ENCODE results near the gene DNAAF8. TPM values are rescaled to one million over a fixed set of nuclear protein-coding genes. Genes with fewer than 3 reads are reported as not detected.
A peak's percentile ranks its signal among the peaks of the same experiment; 100 is the strongest.

The DNAAF8 gene
- not detected for total RNA-seq

GRCh38 chr16:4734063-4734729 is at the start of gene DNAAF8, which contains the start of gene ANKS3:
Gene DNAAF8, plus strand, starts transcription at chr16:4734537. Its CDS starts 1,978 bp downstream, at chr16:4736515.
Gene ANKS3, minus strand, starts transcription at chr16:4734271. Its CDS starts 4,122 bp downstream, at chr16:4730149.
- Mint-ChIP-seq H3K27me3 (peaks cover 3% of the 10 kb centered on the region), H3K9me3 (no peaks in the 10 kb centered on the region), H3K4me3 (peak within 1 kb of the TSS; percentile 92), H3K4me1 (peaks cover 9% of the 10 kb centered on the region), H3K27ac (peak within 1 kb of the TSS; percentile 89), H3K36me3 (ENCODE audit: low read depth) (peaks cover 14% of the 10 kb centered on the region)
- peak; percentile 85 for ATAC-seq (replicated peaks)

DNA sequence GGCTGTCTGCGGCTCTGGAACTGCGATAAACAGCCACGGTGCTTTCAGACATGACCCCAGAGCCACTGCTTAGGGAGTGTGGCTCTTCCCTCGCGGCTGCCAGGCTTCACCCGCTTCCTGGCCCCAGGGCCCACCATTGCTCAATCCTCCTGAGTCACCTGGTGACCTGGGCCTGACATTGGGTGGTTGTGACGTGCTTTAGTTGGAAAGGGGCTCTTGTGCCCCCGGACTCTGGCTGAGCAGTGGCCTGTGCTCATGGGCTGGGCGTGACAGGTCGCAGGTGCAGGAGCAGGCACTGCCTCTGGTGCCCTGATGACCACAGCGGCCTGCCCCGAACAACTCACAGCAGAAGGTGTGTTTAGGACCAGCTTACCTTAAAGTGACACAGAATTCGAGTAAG is 49.6 kb upstream of the DNAAF8 start:
- no peak for ATAC-seq (replicated peaks)
- H3K27ac Mint-ChIP-seq = peak overlapping the region; percentile 38
- no peaks in the 10 kb centered on the region for H3K27me3 Mint-ChIP-seq

DNA sequence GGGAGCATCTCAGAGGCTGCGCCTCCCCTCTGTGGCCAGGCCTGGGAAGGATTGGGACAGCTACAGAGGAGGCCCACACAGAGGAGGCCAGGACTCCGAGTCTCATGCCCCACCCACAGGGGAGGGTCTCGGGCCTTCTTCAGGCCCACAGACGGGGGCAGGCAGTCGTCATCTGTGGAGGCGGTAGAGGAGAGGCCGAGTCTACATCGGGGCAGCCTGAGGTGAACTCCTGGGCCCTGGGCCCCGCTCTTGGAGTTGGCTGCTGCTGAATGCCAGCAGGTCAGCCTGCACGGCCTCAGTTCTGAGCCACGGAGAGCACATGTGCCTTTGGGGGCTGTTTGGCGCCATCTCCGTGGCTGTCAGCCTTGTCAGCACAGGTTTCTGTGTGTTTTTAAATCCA is 49.0 kb upstream of the DNAAF8 start:
- H3K27me3 Mint-ChIP-seq = no peaks in the 10 kb centered on the region
- no peaks in the 10 kb centered on the region for H3K9me3 Mint-ChIP-seq
- H3K4me3 Mint-ChIP-seq = no peak overlapping the region
- peaks cover 30% of the 10 kb centered on the region for H3K36me3 Mint-ChIP-seq (ENCODE audit: low read depth)
- ATAC-seq (replicated peaks) = no peak
- no peaks in the 10 kb centered on the region for H3K4me1 Mint-ChIP-seq
- H3K27ac Mint-ChIP-seq = peak overlapping the region; percentile 38

More for the DNA sequence above, 49.6 kb upstream of the DNAAF8 start:
- Mint-ChIP-seq H3K9me3 (no peaks in the 10 kb centered on the region), H3K4me1 (no peaks in the 10 kb centered on the region), H3K36me3 (ENCODE audit: low read depth) (peaks cover 30% of the 10 kb centered on the region), H3K4me3 (no peak overlapping the region)

DNA sequence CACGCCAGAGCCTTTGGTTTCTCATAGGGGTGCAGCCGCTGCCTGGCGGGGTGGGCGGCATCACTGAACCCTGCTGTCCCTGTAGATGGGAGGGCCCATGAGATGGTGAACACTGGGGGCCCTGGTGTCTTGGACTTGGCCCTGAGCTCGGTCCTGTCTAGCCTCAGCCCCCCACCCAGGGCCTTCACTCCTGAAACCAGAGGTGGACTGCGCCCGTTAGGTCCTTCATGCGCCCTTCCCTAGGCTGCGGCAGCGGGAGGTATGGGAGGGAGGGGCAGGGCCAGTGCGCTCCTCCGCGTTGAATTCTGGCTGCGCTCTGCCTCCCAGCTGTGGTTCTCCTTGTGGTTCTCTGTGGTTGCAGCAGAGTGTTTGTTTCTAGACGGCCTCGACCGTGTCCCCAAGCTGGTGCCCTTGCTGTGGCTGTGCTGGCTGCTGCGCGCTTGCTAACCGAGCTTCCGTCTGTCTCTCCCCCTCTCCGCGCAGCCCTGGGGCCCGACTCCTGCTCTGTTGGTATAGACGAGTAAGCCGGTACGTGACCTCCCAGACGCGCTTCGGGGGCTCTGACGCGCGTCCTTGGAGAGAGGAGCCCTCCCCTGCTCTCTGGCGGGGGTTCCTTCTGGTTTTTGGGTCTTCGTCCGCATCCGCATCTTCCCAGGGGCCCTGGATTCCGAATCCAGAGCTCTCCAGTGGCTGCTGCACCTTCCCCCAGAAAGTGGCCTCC is 48.4 kb upstream of the DNAAF8 start:
- H3K4me1 Mint-ChIP-seq = no peaks in the 10 kb centered on the region
- H3K9me3 Mint-ChIP-seq = no peaks in the 10 kb centered on the region
- no peak for ATAC-seq (replicated peaks)
- H3K27me3 Mint-ChIP-seq = no peaks in the 10 kb centered on the region
- H3K36me3 Mint-ChIP-seq (ENCODE audit: low read depth) = peaks cover 30% of the 10 kb centered on the region
- no peak overlapping the region for H3K4me3 Mint-ChIP-seq
- H3K27ac Mint-ChIP-seq = no peak overlapping the region

- ATAC-seq (replicated peaks) = no peak
- Mint-ChIP-seq H3K4me3 (no peak overlapping the region), H3K9me3 (no peaks in the 10 kb centered on the region), H3K27ac (peak overlapping the region; percentile 59), H3K27me3 (no peaks in the 10 kb centered on the region), H3K36me3 (ENCODE audit: low read depth) (peaks cover 27% of the 10 kb centered on the region), H3K4me1 (no peaks in the 10 kb centered on the region)
These were observed 47.7 kb upstream of the DNAAF8 start for GRCh38 chr16:4686497-4687210.

GRCh38 chr16:4687416-4687815 is 46.9 kb upstream of the DNAAF8 start:
- ATAC-seq (replicated peaks) = no peak
- Mint-ChIP-seq H3K4me1 (no peaks in the 10 kb centered on the region), H3K27ac (peak overlapping the region; percentile 59), H3K4me3 (no peak overlapping the region), H3K27me3 (no peaks in the 10 kb centered on the region), H3K36me3 (ENCODE audit: low read depth) (peaks cover 26% of the 10 kb centered on the region), H3K9me3 (no peaks in the 10 kb centered on the region)

GRCh38 chr16:4687946-4688673 is 46.2 kb upstream of the DNAAF8 start:
- peaks cover 23% of the 10 kb centered on the region for H3K36me3 Mint-ChIP-seq (ENCODE audit: low read depth)
- no peak for ATAC-seq (replicated peaks)
- no peaks in the 10 kb centered on the region for H3K4me1 Mint-ChIP-seq
- H3K4me3 Mint-ChIP-seq = no peak overlapping the region
- H3K27me3 Mint-ChIP-seq = no peaks in the 10 kb centered on the region
- peak overlapping the region; percentile 59 for H3K27ac Mint-ChIP-seq
- H3K9me3 Mint-ChIP-seq = no peaks in the 10 kb centered on the region

DNA sequence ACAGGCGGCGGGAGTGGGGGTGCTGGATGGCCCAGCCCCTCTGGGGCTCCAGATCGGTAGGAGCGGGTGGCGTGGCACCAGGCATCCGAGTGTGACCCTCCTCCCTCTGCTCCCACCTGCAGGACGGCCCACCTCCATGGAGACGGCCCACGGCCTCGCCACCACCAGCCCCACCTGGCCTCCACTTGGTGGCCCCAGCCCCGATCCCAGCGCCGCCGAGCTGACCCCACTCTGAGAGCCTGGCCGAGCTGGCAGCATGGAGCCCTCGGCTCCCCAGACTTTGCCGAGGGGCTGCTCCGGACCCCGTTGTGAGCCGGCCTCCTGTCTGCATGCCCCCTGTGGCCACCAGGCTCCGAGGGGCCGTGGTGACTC is 45.7 kb upstream of the DNAAF8 start:
- H3K9me3 Mint-ChIP-seq = no peaks in the 10 kb centered on the region
- H3K4me3 Mint-ChIP-seq = no peak overlapping the region
- no peak overlapping the region for H3K27ac Mint-ChIP-seq
- H3K4me1 Mint-ChIP-seq = no peaks in the 10 kb centered on the region
- no peaks in the 10 kb centered on the region for H3K27me3 Mint-ChIP-seq
- H3K36me3 Mint-ChIP-seq (ENCODE audit: low read depth) = peaks cover 19% of the 10 kb centered on the region
- ATAC-seq (replicated peaks) = no peak

- H3K9me3 Mint-ChIP-seq = no peaks in the 10 kb centered on the region
- no peak overlapping the region for H3K4me3 Mint-ChIP-seq
- H3K27me3 Mint-ChIP-seq = no peaks in the 10 kb centered on the region
- peaks cover 19% of the 10 kb centered on the region for H3K36me3 Mint-ChIP-seq (ENCODE audit: low read depth)
- no peaks in the 10 kb centered on the region for H3K4me1 Mint-ChIP-seq
- H3K27ac Mint-ChIP-seq = no peak overlapping the region
- no peak for ATAC-seq (replicated peaks)
These were observed 45.2 kb upstream of the DNAAF8 start for GRCh38 chr16:4689091-4689671.

GRCh38 chr16:4689864-4690704 is 44.3 kb upstream of the DNAAF8 start:
- Mint-ChIP-seq H3K27ac (no peak overlapping the region), H3K4me3 (no peak overlapping the region), H3K4me1 (no peaks in the 10 kb centered on the region)

GRCh38 chr16:4690946-4691665 is 43.2 kb upstream of the DNAAF8 start:
- H3K36me3 Mint-ChIP-seq (ENCODE audit: low read depth) = peaks cover 18% of the 10 kb centered on the region
- no peaks in the 10 kb centered on the region for H3K9me3 Mint-ChIP-seq
- no peak for ATAC-seq (replicated peaks)
- peak overlapping the region; percentile 33 for H3K4me3 Mint-ChIP-seq
- no peaks in the 10 kb centered on the region for H3K27me3 Mint-ChIP-seq
- H3K4me1 Mint-ChIP-seq = no peaks in the 10 kb centered on the region
- H3K27ac Mint-ChIP-seq = no peak overlapping the region

More at GRCh38 chr16:4689864-4690704, 44.3 kb upstream of the DNAAF8 start:
- Mint-ChIP-seq H3K9me3 (no peaks in the 10 kb centered on the region), H3K36me3 (ENCODE audit: low read depth) (peaks cover 13% of the 10 kb centered on the region), H3K27me3 (no peaks in the 10 kb centered on the region)
- ATAC-seq (replicated peaks) = no peak

DNA sequence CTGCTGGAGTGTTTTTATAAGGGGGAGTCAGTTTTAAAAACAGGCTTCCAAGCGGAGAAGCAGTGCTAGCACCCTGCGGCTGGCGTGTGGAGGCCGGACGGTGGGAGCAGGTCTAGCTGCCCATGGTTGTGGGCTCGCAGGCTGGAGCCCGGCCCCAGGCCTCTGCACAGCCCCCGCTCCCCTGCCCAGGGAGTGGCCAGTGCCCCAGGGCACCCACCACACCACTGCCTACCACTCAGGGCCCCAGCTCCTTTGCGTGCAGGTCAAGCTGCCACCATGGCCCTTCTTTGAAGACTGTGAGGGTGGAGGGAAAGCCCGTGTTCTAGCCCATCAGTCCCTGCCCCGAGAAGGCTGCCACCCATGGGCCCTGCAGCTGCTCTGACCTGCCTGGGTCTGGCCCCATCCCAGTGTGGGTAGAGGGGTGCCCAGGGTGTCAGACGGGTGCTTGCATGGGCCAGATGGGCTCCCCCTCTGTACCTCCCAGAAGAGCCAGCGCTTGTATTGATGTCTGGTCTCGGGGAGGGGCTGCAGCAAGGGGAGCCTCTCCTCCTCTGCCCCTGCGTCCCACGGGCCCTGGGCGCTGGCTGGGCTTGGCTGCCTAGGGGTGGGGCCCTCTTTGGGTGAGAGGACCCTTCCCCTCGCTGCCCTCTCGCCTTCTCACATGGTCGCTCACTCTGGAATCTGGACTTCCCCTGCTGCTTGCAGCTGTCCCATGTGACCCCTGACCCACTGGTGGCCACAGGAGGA is 42.5 kb upstream of the DNAAF8 start:
- no peak for ATAC-seq (replicated peaks)
- H3K9me3 Mint-ChIP-seq = no peaks in the 10 kb centered on the region
- peak overlapping the region; percentile 56 for H3K27ac Mint-ChIP-seq
- peak overlapping the region; percentile 69 for H3K4me3 Mint-ChIP-seq
- H3K36me3 Mint-ChIP-seq (ENCODE audit: low read depth) = peaks cover 23% of the 10 kb centered on the region
- no peaks in the 10 kb centered on the region for H3K27me3 Mint-ChIP-seq
- no peaks in the 10 kb centered on the region for H3K4me1 Mint-ChIP-seq

Measured in activated T-helper 17 cell treated with anti-CD3 and anti-CD28 coated beads, Interleukin-2, amount 50 U/mL, for 72 hours (primary cell).